Measurements from ENCODE around the gene NDUFA6. TPM values are rescaled to one million over a fixed set of nuclear protein-coding genes. Genes with fewer than 3 reads are reported as not detected.
A peak's percentile ranks its signal among the peaks of the same experiment; 100 is the strongest.

Gene NDUFA6
- total and polyA plus RNA-seq, 2 of the 13 experiments (the other 11 are each of a cell fraction or from before 2014, with no cell fraction given) = 68.5 to 87.8 TPM

DNA sequence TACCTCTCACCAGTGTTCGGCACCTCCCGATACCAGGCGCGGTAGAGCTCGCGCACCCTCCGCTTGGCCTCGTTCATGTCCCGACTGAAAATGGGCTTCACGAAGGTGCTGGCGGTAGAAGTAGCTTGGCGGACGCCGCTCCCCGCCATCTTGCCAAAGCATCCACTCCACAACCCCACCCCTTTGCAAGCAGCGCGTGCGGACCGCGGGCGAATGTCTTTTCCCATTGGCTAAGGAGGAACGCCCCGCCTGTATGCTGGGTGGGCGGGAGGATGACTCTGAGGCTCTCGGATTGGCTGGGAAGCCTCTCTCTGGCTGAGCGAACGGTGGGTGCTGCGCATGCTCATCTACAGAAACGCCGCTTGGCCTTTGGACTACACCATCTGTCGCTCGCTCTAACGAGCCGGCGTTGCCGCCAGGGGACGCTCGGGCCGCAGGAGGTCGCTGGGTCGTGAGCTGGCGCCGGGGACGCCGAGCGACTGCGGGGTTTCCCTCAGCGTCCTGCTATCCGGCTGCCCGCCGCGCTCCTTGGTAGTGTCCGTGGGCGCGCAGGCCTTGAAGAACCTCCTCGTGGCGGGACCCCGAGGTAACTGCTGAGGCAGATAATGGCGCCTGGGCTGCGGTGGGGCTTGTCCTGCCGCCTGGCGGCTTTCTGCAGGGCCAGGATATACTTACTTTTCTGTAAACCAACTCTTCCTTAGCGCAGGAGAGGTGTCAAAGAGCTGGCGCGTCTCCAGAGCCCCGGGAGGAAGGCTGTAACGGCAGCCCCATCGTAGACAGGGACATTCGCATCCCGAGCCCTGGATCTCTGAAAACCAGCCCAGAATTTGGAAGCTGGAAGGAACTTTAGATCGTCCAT is at the start of gene NDUFA6 (continued):
- TF ChIP-seq, protein P1, sequence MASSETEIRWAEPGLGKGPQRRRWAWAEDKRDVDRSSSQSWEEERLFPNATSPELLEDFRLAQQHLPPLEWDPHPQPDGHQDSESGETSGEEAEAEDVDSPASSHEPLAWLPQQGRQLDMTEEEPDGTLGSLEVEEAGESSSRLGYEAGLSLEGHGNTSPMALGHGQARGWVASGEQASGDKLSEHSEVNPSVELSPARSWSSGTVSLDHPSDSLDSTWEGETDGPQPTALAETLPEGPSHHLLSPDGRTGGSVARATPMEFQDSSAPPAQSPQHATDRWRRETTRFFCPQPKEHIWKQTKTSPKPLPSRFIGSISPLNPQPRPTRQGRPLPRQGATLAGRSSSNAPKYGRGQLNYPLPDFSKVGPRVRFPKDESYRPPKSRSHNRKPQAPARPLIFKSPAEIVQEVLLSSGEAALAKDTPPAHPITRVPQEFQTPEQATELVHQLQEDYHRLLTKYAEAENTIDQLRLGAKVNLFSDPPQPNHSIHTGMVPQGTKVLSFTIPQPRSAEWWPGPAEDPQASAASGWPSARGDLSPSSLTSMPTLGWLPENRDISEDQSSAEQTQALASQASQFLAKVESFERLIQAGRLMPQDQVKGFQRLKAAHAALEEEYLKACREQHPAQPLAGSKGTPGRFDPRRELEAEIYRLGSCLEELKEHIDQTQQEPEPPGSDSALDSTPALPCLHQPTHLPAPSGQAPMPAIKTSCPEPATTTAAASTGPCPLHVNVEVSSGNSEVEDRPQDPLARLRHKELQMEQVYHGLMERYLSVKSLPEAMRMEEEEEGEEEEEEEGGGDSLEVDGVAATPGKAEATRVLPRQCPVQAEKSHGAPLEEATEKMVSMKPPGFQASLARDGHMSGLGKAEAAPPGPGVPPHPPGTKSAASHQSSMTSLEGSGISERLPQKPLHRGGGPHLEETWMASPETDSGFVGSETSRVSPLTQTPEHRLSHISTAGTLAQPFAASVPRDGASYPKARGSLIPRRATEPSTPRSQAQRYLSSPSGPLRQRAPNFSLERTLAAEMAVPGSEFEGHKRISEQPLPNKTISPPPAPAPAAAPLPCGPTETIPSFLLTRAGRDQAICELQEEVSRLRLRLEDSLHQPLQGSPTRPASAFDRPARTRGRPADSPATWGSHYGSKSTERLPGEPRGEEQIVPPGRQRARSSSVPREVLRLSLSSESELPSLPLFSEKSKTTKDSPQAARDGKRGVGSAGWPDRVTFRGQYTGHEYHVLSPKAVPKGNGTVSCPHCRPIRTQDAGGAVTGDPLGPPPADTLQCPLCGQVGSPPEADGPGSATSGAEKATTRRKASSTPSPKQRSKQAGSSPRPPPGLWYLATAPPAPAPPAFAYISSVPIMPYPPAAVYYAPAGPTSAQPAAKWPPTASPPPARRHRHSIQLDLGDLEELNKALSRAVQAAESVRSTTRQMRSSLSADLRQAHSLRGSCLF (CRISPR knock-in tag; IDR thresholded peaks at IDR 0.05; ENCODE audit: borderline replicate concordance) = no peak
- TF ChIP-seq GLI4 (CRISPR knock-in tag; IDR thresholded peaks at IDR 0.05; ENCODE audit: borderline replicate concordance) (no peak), RCOR2 (CRISPR knock-in tag; IDR thresholded peaks at IDR 0.05) (no peak), KLF6 (CRISPR knock-in tag; IDR thresholded peaks at IDR 0.05) (peak; percentile 89), ZNF124 (CRISPR knock-in tag; IDR thresholded peaks at IDR 0.05) (no peak), TBP (CRISPR knock-in tag; IDR thresholded peaks at IDR 0.05) (no peak), NFRKB (IDR thresholded peaks at IDR 0.05) (no peak), FOSL2 (CRISPR knock-in tag; IDR thresholded peaks at IDR 0.05) (peak; percentile 44; the same call in 1 of the 2 replicates), PHB2 (IDR thresholded peaks at IDR 0.05; ENCODE audit: partially characterized antibody) (no peak), SP1 (IDR thresholded peaks at IDR 0.05) (no peak), SP1 (CRISPR knock-in tag; IDR thresholded peaks at IDR 0.05) (peak; percentile 79; the same call in 1 of the 2 replicates), ZNF441 (CRISPR knock-in tag; IDR thresholded peaks at IDR 0.05; ENCODE audit: borderline replicate concordance) (peak; percentile 36; the same call in 1 of the 2 replicates), NCOA2 (CRISPR knock-in tag; IDR thresholded peaks at IDR 0.05) (no peak)
- TF ChIP-seq, protein P2, sequence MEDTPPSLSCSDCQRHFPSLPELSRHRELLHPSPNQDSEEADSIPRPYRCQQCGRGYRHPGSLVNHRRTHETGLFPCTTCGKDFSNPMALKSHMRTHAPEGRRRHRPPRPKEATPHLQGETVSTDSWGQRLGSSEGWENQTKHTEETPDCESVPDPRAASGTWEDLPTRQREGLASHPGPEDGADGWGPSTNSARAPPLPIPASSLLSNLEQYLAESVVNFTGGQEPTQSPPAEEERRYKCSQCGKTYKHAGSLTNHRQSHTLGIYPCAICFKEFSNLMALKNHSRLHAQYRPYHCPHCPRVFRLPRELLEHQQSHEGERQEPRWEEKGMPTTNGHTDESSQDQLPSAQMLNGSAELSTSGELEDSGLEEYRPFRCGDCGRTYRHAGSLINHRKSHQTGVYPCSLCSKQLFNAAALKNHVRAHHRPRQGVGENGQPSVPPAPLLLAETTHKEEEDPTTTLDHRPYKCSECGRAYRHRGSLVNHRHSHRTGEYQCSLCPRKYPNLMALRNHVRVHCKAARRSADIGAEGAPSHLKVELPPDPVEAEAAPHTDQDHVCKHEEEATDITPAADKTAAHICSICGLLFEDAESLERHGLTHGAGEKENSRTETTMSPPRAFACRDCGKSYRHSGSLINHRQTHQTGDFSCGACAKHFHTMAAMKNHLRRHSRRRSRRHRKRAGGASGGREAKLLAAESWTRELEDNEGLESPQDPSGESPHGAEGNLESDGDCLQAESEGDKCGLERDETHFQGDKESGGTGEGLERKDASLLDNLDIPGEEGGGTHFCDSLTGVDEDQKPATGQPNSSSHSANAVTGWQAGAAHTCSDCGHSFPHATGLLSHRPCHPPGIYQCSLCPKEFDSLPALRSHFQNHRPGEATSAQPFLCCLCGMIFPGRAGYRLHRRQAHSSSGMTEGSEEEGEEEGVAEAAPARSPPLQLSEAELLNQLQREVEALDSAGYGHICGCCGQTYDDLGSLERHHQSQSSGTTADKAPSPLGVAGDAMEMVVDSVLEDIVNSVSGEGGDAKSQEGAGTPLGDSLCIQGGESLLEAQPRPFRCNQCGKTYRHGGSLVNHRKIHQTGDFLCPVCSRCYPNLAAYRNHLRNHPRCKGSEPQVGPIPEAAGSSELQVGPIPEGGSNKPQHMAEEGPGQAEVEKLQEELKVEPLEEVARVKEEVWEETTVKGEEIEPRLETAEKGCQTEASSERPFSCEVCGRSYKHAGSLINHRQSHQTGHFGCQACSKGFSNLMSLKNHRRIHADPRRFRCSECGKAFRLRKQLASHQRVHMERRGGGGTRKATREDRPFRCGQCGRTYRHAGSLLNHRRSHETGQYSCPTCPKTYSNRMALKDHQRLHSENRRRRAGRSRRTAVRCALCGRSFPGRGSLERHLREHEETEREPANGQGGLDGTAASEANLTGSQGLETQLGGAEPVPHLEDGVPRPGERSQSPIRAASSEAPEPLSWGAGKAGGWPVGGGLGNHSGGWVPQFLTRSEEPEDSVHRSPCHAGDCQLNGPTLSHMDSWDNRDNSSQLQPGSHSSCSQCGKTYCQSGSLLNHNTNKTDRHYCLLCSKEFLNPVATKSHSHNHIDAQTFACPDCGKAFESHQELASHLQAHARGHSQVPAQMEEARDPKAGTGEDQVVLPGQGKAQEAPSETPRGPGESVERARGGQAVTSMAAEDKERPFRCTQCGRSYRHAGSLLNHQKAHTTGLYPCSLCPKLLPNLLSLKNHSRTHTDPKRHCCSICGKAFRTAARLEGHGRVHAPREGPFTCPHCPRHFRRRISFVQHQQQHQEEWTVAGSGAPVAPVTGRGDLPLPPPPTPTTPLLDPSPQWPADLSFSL (CRISPR knock-in tag; IDR thresholded peaks at IDR 0.05) = no peak
- TF ChIP-seq, protein P3, sequence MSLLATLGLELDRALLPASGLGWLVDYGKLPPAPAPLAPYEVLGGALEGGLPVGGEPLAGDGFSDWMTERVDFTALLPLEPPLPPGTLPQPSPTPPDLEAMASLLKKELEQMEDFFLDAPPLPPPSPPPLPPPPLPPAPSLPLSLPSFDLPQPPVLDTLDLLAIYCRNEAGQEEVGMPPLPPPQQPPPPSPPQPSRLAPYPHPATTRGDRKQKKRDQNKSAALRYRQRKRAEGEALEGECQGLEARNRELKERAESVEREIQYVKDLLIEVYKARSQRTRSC (CRISPR knock-in tag; IDR thresholded peaks at IDR 0.05; ENCODE audit: low read depth) = no peak

Data from HepG2 (cell line).